Ovary (tissue), 3 donors: ENCODE data around the gene JPH3.

ENCODE experiments used
- EP300 ChIP-seq: sonication (generic); formaldehyde crosslinking; IDR thresholded peaks from one replicate; pipeline ENCODE4 v1.6.1; 2017; ENCODE audit warnings: antibody characterized with exemption
- TF ChIP-seq, protein P1 (sequence below), 3 donors: fragments of 450-650 bp in 2 of 3; fragments of 200-600 bp in 1 of 3; IDR thresholded peaks; one replicate each; pipeline versions ENCODE4 v1.5.1 to v1.8.0; 2016 to 2022; ENCODE audit warnings: antibody characterized with exemption in 3 of 3, mild to moderate bottlenecking in 1 of 3
- donor health status: DM: no; HTN: no; CAD: no.

DNA sequence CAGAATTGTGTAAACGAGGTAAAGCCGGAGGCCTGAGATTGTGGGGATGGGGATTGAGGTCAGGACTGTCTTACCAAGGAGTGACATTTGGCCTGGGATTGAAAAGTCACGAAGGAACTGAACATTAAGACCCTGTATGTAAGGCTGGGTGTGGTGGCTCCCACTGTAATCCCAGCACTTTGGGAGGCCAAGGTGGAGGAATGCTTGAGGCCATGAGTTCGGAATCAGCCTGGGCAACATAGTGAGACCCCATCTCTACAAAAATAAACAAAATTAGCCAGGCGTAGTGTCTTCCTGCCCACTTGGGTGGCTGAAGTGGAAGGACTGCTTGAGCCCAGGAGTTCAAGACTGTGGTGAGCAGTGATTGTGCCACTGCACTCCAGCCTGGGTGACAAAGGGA, 75.5 kb downstream of the JPH3 start:
- TF ChIP-seq, protein P1, sequence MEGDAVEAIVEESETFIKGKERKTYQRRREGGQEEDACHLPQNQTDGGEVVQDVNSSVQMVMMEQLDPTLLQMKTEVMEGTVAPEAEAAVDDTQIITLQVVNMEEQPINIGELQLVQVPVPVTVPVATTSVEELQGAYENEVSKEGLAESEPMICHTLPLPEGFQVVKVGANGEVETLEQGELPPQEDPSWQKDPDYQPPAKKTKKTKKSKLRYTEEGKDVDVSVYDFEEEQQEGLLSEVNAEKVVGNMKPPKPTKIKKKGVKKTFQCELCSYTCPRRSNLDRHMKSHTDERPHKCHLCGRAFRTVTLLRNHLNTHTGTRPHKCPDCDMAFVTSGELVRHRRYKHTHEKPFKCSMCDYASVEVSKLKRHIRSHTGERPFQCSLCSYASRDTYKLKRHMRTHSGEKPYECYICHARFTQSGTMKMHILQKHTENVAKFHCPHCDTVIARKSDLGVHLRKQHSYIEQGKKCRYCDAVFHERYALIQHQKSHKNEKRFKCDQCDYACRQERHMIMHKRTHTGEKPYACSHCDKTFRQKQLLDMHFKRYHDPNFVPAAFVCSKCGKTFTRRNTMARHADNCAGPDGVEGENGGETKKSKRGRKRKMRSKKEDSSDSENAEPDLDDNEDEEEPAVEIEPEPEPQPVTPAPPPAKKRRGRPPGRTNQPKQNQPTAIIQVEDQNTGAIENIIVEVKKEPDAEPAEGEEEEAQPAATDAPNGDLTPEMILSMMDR (IDR thresholded peaks at IDR 0.05): no peak
- TF ChIP-seq EP300: no peak
